Left kidney (tissue), 2 donors: ENCODE results near the gene CD320. TPM values are rescaled to one million over a fixed set of nuclear protein-coding genes. Genes with fewer than 3 reads are reported as not detected.
"Not testable (repeated sequence)": the region's sequence is repeated elsewhere in the genome, so short reads cannot be mapped to it uniquely, and the experiment has no call there.

ENCODE experiments used
- DNase-seq: peaks from one replicate; pipeline ENCODE4 v3.0.0-alpha.2; 2013
- polyA plus RNA-seq: library from polyadenylated mRNA; unstranded; fragments of 120-200 nt; gene quantifications from one replicate; pipeline ENCODE4 v1.2.1, GENCODE V29; 2013; ENCODE audit not compliant: insufficient read length

CD320 gene
- polyA plus RNA-seq, 1 donor: 27.0 TPM

DNA sequence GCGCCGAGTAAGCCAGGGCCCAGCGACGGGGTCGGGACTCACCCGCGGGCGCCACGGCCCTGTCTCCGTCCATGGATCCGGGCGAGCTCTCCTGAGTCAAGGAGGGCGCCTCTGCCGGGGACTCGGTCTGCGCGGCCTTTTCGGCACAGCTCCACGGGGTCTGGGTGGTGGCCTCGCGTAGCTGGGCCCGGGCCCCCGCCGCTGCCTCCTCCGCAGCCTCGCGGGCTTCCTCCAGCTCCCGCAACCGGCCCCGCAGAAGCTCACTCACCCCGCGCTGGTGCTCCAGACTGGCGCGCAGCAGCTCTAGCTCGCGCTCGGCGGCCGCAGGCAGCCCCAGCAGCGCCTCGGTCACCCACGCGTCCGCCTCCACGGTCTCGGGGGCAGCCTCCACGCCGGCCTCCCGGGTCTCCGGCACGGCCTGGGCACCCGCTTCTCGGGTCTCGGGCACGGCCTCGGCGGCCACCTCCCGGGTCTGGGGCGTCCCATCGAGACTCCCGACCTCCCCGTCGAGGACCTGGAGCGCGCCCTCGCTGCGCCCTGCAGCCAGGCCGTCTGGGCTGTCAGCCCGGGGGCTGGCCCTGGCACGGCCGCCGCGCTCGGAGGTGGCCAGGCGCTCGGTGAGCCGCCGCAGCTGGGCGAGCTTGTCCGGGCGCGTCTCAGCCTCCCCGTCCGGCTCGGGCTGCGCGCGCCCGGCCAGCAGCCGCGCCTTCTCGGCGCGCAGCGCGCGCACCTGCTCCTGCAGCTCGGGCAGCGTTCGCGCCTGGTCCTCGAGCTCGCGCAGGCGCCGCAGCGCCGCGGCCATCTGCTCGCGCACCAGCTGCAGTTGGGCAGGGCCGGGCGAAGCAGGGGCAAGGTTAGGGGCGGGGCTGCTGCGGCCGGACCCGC lies 26.5 kb upstream of the CD320 start:
- peak; percentile 64 for DNase-seq

DNA sequence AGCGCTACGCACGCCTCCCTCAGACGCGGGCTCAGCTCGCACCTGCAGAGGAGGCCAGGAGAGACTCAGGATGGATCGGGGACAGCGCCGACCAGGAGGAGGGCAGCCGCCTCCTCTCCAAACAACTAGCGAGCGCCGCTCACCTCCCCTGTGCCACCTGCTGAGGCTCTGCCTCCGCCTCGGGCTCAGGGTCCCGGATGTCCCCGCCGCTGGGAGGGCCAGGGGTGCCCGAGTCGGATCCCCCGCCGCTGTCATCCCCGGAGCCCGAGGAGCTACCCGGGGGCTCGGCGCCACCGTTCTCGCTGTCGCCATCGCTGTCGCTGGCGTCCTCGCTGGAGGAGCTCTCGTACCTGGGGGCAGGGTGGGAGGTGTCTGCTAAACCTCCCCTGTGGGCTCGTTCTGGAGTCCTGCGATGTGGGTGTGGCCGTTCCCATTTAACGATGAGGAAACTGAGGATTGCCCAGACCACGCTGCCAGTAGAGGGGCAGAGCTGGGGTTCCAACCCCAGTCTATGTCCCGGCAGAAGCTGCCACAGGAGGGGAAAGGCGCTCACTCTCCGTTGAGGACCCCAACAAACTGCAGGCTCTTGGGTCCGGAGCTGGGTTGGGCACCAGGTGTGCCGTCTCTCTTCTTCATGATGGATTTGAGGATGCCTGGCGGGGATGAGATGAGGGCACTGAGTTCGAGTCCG lies 25.8 kb upstream of the CD320 start:
- DNase-seq: no peak

DNA sequence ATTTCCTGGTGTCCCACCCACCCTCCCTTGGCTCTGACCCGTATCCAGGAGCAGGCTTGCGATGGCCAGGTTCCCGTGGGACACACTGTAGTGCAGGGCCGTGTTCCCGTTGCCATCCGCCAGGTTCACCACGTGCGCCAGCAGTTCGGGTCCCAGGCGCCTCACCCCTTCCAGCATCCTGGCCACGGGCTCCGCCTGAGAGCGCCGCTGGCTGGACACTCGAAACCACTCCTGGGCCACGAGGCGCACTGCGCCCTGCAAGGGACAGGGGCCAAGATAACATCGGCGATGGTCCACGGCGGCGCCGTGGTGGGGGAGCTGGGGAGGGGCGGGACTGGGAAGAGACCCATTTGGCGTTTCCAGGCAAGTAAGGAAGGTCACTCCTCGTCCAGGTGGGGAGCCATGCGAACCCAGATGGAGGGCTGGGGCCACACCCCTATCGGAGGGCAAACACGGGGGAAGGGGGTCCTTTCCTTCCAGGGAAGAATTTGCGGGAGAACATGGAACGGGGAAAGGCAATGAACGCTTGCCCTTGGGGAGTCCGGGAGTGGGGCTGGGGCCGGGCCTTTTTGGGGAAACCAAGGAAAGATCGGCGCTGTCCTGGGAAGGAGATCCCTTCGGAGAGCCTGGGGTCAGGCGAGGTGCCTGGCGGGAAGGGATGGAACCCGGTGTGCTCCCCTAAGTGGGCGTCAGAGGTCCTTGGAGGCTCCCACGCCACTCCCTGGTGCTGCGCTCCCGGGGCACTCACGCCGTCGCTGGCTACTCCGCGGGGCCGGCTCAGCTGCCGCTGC lies 25.0 kb upstream of the CD320 start:
- no peak for DNase-seq

DNA sequence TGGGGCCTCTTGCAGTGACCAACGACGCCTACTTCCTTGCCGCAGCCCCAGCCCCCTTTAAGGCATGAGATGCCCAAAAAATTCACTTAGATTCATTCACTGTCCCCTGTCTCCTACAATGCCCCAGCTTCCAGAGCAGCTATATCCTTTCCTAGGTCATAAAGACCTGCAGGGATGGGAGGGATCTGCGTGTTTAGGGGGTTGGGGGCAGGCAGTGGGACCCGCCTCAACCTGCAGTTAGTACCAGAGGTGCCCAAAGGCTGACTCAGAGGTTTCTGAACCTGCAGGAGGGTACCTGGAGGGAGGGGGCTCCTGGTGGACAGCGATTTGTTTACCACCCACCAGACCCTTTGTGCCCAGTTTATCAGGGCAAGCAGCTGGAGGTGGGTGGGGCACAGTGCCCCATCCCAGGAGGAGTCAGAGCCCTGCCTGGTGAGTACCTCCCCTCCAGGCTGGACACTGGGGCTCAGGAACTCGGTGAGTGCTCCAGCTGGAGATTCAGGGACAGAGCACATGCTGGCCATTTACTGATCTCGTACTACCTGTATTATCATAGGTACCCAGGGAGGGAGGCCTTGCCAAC lies 23.2 kb upstream of the CD320 start:
- no peak for DNase-seq

DNA sequence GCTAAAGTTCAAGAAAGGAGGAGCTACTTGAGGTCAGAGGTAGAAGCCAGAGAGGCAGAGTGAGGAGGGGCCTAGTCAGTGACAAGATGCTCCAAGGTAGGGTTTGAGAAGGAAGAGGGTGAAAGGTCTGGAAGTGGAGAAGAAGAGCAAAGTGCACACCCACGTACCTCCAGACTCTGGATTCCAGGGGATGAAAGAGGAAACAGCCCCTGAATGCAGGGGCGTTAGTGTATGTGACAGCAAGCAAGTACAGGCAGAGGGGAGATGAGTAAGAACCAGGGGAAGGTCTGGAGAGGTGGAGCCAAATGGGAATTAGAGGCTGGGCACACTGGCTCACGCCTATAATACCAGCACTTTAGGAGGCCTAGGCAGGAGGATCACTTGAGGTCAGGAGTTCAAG lies 21.8 kb upstream of the CD320 start:
- no peak for DNase-seq

DNA sequence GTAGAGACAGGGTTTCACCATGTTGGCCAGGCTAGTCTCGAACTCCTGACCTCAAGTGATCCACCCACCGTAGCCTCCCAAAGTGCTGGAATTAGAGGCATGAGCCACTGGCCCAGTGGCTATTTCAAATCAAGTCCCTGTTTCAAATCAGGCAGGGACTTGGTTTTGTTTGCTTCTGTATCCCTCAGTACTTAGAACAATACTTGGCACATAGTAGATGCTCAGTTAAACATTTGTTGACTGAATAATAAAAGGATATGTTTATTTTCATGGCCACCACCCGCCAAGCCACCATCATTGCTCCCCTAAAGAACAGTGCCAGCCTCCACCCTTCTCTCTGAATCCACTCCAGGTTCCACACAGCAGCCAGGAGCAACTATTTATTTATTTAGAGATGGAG lies 17.3 kb upstream of the CD320 start:
- no peak for DNase-seq

DNA sequence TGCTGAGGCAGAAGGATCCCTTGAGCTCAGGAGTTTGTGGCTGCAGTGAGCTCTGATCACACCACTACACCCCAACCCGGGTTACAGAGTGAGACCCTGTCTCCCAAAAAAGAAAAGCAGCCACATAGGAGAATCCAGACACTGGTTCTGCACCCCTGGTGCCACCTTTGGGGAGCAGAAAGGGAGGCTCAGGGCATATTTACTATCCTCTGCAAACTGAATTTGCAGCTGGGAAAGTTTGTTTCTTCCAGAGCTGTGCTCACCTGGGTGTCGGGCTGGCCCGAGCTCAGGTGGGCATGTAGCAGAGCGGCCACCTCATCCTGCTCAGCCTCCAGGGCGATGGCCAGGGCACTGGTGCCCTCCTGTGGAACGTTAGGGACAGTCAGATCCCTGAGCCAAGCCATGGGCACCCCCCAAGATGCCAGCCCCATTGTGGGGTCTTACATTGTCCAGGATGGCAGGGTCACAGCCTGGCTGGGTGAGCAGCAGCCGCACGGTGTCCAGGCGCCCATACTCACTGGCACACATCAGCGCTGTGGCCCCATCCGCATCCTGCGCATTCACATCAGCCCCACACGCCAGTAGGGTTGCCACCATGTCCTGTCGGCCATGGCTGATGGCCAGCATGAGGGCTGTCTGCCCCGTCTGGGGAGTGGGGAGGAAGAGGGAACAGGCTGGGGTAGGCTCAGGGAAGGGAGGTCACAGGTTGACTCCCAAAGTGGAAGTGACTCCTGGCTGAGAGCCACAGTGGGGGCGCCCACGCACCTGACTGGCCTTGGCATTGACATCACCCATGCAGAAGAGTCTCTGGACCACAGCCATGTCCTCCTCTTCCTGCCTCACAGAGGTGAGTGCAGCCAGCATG lies 16.3 kb upstream of the CD320 start:
- DNase-seq: no peak

DNA sequence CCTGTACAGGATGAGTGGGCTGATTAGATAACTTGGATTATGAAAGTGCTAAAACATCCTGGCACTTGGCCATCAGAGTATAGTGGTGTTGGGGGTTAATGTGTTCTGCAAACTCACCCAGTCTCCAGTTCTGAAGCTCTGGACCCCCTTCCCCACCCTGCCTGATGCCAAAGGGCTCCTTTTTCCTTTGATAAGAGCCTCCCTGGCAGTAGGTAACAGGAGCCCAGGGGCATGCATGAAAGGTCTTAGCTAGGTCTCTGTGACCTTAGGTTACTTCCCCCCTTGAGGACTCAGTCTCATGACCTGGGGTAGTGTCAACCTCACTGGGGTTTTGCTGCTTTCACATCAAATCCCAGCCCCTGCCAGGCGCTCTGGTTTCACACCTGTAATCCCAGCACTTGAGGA lies 15.6 kb upstream of the CD320 start:
- DNase-seq: no peak

DNA sequence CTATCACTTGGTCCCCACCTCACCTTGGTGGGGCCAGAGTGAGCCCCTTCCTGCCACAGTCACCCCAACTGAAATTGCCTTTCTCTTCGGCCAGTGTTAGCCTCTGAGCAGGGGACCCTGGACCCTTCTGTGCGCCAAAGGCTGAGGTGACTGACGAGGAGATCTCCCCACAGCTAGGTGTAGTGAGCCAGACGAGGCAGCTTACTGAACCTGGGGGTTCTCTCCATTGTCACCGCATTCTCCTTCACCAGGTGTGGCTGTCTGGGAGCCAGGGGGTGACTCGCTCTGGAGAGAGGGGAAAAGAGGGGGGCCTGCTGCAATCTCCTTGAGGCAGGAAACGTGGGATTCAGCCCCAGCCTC lies 14.5 kb upstream of the CD320 start:
- DNase-seq: no peak

DNA sequence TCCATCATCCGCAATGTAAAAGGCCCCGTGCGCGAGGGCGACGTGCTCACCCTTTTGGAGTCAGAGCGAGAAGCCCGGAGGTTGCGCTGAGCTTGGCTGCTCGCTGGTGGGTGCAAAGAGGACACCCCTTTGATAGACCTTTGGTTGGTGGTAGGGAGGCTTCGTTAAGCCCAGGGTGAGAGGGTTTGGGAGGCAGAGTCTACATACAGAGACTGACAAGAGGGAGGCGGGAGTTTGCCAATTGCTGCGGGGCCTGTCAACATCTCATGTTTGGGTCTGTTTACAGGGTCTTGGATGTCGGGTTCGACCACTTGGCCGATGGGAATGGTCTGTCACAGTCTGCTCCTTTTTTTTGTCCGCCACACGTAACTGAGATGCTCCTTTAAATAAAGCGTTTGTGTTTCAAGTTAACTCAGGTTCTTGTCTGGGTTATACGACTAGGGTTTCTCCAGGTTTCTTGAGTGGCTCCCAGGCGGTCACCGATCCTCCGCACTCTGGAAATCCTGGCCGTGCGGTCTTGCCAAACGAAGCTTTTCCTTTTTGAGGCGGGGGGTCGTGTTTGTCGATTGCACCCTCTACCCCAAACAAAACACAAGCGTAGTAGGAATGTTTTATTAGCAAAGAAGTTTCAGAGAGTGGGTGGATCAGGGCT lies 14.0 kb upstream of the CD320 start:
- DNase-seq: no peak

DNA sequence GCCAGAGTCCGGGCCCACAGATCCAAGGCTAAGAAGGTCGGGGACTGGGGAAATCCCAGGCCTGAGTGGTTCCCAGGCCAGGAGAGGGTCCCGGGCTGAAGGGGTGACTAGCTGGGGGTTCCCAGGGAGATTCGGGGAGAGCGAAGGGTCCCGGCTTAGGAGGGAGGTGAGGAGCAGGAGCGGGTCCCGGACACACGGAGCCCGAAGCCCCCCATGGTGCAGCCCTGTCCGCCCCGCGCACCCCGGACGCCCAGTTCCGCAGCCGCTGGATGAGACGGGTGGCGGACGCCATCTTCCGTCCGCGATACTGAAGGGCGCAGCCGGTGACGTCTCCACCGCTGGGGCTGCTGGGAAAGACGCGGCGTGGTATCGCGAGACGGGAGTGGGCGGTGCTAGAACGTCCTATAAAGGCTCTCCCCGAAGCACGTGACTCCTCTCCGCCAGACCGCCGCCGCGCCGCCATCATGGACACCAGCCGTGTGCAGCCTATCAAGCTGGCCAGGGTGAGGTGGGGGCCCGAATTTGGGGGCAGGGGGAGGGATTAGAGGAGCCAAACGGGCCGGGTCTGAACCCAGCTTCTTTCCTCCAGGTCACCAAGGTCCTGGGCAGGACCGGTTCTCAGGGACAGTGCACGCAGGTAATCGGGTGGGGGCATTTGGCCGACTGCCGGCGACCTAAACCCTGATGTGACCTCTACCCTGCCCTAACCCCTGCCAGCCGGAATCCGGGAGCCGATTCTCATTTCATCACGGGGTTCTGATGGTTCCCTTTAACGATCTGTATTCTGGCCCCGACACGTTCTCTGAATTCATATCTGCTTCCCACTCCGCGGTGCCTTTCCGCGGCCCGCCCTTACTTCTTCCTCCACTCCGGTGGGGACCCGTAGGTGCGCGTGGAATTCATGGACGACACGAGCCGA lies 13.2 kb upstream of the CD320 start, which contains the start of the genes NDUFA7 and RPS28:
TSS of gene NDUFA7 (minus strand) at position 309 of the 919 bp plus-strand sequence. CDS start at position 292, 17 bp downstream.
TSS of gene RPS28 (plus strand) at position 430 of the 919 bp plus-strand sequence. CDS start at position 465, 35 bp downstream.
- peak; percentile 97 for DNase-seq

DNA sequence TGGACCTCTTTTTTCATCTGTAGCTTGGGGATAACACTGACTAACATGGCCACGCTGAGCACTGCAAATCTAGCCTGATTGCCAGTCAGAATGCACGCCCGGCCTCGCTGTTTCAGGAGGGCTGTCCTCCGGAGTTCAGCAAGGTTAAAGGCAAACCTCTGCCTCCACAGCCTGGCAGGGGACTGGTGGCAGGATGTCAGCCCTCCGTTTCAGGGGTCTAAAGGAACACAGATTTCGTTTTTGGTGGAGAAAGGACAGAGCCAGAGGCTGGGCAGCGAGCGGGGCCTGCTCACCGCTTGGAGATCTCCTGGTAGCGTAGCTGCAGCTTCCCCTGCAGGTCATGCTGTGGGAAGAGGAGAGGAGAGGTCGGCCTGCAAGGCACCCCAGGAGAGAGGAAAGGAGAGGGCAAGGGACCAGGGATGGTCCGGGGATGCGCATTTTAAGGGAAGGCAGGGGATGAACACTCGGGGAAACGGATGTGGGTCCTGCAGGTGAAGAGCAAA lies 12.5 kb upstream of the CD320 start:
- DNase-seq: no peak

DNA sequence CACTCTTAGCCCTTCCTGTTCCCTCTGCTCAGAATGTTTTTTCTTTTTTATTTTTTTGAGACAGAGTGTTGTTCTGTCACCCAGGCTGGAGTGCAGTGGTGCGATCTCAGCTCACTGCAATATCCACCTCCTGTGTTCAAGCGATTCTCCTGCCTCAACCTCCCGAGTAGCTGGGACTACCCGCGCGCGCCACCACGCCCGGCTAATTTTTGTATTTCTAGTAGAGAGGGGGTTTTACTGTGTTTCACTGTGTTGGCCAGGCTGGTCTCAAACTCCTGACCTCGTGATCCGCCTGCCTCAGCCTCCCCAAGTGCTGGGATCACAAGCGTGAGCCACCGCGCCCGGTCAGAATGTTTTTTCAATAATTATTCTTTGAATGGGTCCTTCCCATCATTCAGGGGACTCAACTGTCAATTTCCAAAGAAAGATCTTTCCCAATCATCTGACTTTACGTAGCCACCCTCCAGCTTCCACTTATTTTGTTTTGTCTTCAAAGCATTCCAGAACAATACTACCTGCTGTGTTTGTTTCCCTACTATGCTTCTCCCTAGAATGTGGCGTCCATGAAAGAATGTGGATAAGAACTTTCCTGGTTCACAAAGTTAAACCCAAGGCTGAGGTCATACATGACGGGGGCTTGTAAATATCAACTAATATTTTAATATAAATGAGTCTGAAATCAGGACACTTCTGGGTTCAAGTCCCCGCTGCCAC lies 11.8 kb upstream of the CD320 start:
- DNase-seq: no peak

DNA sequence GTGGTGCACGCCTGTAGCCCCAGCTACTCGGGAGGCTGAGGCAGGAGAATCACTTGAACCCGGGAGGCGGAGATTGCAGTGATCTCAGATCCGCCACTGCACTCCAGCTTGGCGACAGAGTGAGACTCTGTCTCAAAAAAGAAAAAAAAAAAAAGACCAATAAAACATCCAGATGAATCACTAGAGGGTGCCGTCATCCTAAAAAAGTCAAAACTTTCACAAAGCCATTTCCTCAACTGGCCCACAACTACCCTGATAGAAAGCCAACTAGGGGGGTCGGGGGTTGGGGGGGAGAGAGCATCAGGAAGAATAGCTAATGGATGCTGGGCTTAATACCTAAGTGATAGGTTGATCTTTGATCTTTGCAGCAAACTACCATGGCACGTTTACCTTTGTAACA lies 10.7 kb upstream of the CD320 start:
- DNase-seq: not testable (repeated sequence)

DNA sequence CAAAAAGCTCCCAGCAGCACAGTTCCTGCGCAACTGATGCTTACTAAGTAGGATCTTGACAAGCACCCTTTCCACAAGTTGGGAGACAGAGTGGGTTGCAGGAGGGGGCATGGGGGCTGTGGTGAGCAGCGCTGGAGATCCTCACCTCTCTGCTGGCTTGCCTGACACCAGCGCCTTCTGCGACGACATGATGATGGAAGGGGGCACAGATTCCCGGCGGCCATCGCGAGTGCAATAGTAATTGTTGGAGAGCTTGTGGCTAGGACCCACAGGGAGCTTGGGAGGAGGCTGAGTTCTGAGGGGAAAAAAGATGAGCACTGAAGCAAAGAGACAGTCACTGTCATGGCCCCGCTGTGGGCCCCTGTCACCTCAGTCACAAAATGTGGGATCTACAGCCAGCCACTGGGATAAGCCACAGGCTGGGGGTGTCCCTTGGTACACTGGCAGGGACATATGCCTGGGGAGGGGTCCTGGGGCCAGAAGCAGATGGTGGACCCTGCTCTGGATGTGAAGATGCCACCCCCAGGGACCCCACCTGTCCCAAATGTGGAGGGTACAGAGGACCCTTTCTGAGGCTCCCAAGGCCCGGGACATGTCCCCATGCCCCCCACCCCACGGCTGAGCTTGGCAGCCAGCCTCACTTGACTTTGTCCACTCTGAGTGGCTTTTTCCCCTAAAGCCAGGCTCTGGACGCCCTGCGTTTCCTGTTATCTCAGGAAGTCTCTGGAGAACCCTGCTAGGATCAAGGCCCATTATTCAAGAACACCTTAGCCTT lies 8.4 kb upstream of the CD320 start:
- DNase-seq: no peak

DNA sequence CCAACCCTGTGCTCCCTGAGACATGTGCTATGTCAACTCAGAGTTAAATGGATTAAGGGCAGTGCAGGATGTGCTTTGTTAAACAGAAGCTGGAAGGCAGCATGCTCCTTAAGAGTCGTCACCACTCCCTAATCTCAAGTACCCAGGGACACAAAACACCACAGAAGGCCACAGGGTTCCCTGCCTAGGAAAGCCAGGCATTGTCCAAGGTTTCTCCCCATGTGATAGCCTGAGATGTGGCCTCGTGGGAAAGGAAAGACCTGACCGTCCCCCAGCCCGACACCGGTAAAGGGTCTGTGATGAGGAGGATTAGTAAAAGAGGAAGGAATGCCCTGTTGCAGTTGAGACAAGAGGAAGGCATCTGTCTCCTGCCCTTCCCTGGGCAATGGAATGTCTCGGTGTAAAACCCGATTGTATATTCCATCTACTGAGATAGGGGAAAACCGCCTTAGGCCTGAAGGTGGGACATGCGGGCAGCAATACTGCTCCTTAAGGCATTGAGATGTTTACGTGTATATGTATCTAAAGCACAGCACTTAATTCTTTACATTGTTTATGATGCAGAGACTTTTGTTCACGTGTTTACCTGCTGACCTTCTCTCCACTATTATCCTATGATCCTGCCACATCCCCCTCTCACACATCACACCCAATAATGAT lies 7.0 kb upstream of the CD320 start:
- not testable (repeated sequence) for DNase-seq
